Naive thymus-derived CD8-positive, alpha-beta T cell (primary cell): Measurements from ENCODE around the gene PPP3CA. TPM values are rescaled to one million over a fixed set of nuclear protein-coding genes. Genes with fewer than 3 reads are reported as not detected.
"Not testable (repeated sequence)": the region's sequence is repeated elsewhere in the genome, so short reads cannot be mapped to it uniquely, and the experiment has no call there.

ENCODE experiments used
- ATAC-seq, 2 donors: fragments of 150-1000 bp; cut with Tn5 transposase in 1 of 2; sonication (Bioruptor Pico), chemical (Tn5 transposase) in 1 of 2; 1 replicate in 1 of 2; 2 replicates in 1 of 2; pipeline ENCODE4 v1.10.0; 2021; ENCODE audit warnings: mild to moderate bottlenecking in 2 of 2, moderate library complexity in 2 of 2
- POLR2A ChIA-PET: fragments of 350-600 bp; sonication (Branson Sonifier 250); formaldehyde crosslinking; loops from one replicate; lab custom pipeline; 2021; ENCODE audit warnings: antibody characterized with exemption; lab: Charles Lee
- DNase-seq, 10 donors: peaks; one replicate each; pipeline versions ENCODE4 v3.0.0 to v3.0.0-alpha.2; 2020 to 2022
- H3K27ac Mint-ChIP-seq, 10 donors: one replicate each; pipeline ENCODE4 v1.8.0; 2020 to 2022; ENCODE audit warnings: mild to moderate bottlenecking in 10 of 10, mixed read lengths in 10 of 10, moderate library complexity in 4 of 10, inconsistent platforms in 1 of 10
- H3K27me3 Mint-ChIP-seq, 5 donors: one replicate each; pipeline ENCODE4 v1.8.0; 2021 to 2022; ENCODE audit warnings: mixed read lengths in 5 of 5
- H3K36me3 Mint-ChIP-seq, 3 donors: one replicate each; pipeline ENCODE4 v1.8.0; 2020 to 2022; ENCODE audit warnings: mixed read lengths in 3 of 3, mild to moderate bottlenecking in 2 of 3, inconsistent platforms in 1 of 3
- H3K4me1 Mint-ChIP-seq, 4 donors: one replicate each; pipeline ENCODE4 v1.8.0; 2021 to 2022; ENCODE audit warnings: mixed read lengths in 4 of 4
- H3K4me3 Mint-ChIP-seq, 10 donors: one replicate each; pipeline ENCODE4 v1.8.0; 2020 to 2022; ENCODE audit warnings: mild to moderate bottlenecking in 10 of 10, mixed read lengths in 10 of 10, moderate library complexity in 6 of 10, inconsistent platforms in 1 of 10
- H3K9me3 Mint-ChIP-seq, 9 donors: one replicate each; pipeline ENCODE4 v1.8.0; 2020 to 2022; ENCODE audit warnings: mixed read lengths in 9 of 9, mild to moderate bottlenecking in 3 of 9, inconsistent platforms in 1 of 9, moderate library complexity in 1 of 9
- polyA plus RNA-seq, 3 donors: library from polyadenylated mRNA; unstranded; fragments of 300-500 nt; fragmentation: Illumina TruSeq; gene quantifications; one replicate each; pipeline ENCODE4 v1.2.3, GENCODE V29; 2021
- total RNA-seq, 8 experiments: library from RNA in 2 of 8; stranded (reverse) in 2 of 8; gene quantifications; one replicate each; pipeline ENCODE4 v1.2.3 and lab custom pipeline; 2021 to 2026

The PPP3CA gene
- total and polyA plus RNA-seq, 5 experiments from 2014 or later: 2.8 to 23.7 (median 7.4) TPM

DNA sequence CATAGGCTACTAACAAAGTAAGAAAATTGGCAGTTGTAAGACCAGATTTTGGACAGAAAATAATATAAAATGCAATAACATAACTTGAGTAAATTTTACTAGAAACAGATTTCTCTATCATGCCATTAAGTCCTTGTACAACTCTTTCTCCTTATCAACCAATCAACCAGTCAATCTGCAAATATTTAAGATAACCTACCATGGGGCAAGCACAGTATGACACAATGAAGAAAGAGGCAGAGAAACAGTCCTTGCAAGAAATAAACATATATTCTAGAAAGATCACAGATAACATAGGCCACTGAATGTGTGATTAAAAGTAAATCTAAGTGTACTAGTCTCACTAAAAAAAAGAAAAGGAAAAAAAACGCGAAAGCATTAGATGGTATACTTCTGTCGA is 194.8 kb downstream of the PPP3CA start:
- peaks cover 9 to 54% (median 21%) of the 10 kb centered on the region in 4 donors for H3K4me1 Mint-ChIP-seq
- peak overlapping the region in 1 of 10 donors; percentile 26 for H3K27ac Mint-ChIP-seq
- H3K4me3 Mint-ChIP-seq: no peak overlapping the region
- H3K36me3 Mint-ChIP-seq: peaks cover 0 to 6% (median 2%) of the 10 kb centered on the region in 3 donors
- POLR2A ChIA-PET: no interaction called here
- ATAC-seq (no peak), DNase-seq (no peak)
- no peaks in the 10 kb centered on the region for H3K27me3 Mint-ChIP-seq
- no peaks in the 10 kb centered on the region for H3K9me3 Mint-ChIP-seq

DNA sequence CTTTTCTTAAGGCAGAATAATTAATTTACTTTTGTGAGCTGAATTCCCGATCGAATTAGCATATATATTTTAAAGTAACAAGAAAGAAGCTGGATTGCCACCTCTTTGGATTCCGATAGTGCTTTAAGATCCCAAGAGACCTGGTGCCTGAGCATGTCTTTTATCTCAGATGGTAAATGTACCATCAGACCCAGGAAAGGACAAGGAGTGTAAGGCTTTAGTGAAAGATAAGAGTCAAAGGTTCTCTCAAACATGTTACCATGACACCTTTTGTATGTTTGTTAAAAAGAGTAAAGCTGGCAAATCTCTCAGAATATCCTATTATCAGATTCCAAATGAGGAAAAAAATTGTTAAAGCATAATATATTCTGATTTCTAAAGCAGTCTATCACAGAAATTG is 198.8 kb downstream of the PPP3CA start:
- DNase-seq: no peak
- POLR2A ChIA-PET: no interaction called here
- no peaks in the 10 kb centered on the region for H3K9me3 Mint-ChIP-seq
- no peak for ATAC-seq
- peaks cover 10 to 45% (median 13%) of the 10 kb centered on the region in 4 donors for H3K4me1 Mint-ChIP-seq
- no peaks in the 10 kb centered on the region for H3K36me3 Mint-ChIP-seq
- no peak overlapping the region for H3K4me3 Mint-ChIP-seq
- H3K27me3 Mint-ChIP-seq: no peaks in the 10 kb centered on the region
- no peak overlapping the region for H3K27ac Mint-ChIP-seq

DNA sequence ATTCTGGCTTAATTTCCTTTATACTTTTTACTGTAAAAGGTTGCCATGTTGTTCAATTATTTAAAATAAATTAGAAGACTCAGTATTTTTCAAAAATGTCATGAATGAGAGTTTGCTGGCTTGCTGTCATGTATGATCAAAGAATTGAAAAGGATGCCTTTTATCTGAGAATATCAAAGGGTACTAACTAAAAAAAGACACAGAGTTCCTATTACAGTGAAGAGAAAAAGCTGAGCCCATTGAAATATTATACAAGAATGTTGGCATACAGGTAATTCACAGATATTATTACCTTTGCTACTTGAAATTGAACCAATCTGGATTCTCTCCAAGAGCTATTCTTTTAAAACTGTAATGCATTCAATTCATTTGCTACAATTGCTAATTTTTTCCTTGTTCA is 200.0 kb downstream of the PPP3CA start:
- H3K4me1 Mint-ChIP-seq: peaks cover 13 to 46% (median 20%) of the 10 kb centered on the region in 4 donors
- no peak for ATAC-seq
- H3K9me3 Mint-ChIP-seq: no peaks in the 10 kb centered on the region
- POLR2A ChIA-PET: interaction anchor here (0.5 kb wide), 1 partner anchor 57 kb away, joined by 6 read pairs; no protein-coding TSS in a partner anchor
- no peak overlapping the region for H3K4me3 Mint-ChIP-seq
- H3K27me3 Mint-ChIP-seq: no peaks in the 10 kb centered on the region
- H3K27ac Mint-ChIP-seq: no peak overlapping the region
- no peak for DNase-seq
- H3K36me3 Mint-ChIP-seq: no peaks in the 10 kb centered on the region

GRCh38 chr4:101145021-101145420 is 202.3 kb downstream of the PPP3CA start:
- H3K4me1 Mint-ChIP-seq: peaks cover 15 to 62% (median 26%) of the 10 kb centered on the region in 4 donors
- DNase-seq: no peak
- H3K27ac Mint-ChIP-seq: no peak overlapping the region
- peaks cover 0 to 2% (median 0%) of the 10 kb centered on the region in 3 donors for H3K36me3 Mint-ChIP-seq
- H3K27me3 Mint-ChIP-seq: no peaks in the 10 kb centered on the region
- ATAC-seq: no peak
- H3K9me3 Mint-ChIP-seq: no peaks in the 10 kb centered on the region
- no peak overlapping the region for H3K4me3 Mint-ChIP-seq
- POLR2A ChIA-PET: no interaction called here

DNA sequence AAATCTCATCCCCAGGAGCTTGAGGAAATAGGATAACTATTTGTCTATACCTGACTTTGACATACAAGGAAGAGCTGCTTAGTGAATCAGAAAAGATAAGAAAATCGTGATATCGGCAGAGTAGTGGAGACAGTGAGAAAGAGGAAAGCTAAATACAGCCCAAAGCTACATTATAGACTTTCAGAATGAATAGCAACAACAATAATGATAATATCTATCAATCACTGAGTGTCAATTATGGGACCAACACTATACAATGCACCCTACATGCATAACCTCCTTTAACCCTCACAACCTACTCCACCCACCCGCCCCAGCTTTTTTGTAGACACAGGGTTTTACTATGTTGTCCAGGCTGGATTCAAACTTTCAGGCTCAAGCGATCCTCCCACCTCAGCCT is 205.1 kb downstream of the PPP3CA start:
- Mint-ChIP-seq H3K27me3 (no peaks in the 10 kb centered on the region), H3K4me3 (no peak overlapping the region), H3K4me1 (peaks cover 18 to 61% (median 29%) of the 10 kb centered on the region in 4 donors), H3K9me3 (no peaks in the 10 kb centered on the region), H3K36me3 (peaks cover 0 to 2% (median 0%) of the 10 kb centered on the region in 3 donors), H3K27ac (no peak overlapping the region)
- DNase-seq: no peak
- ATAC-seq: no peak
- POLR2A ChIA-PET: interaction anchor here (0.6 kb wide), 1 partner anchor 57 kb away, joined by 4 read pairs; no protein-coding TSS in a partner anchor

GRCh38 chr4:101141855-101142254 is 205.5 kb downstream of the PPP3CA start:
- DNase-seq (no peak), ATAC-seq (no peak)
- no peaks in the 10 kb centered on the region for H3K9me3 Mint-ChIP-seq
- no peak overlapping the region for H3K4me3 Mint-ChIP-seq
- POLR2A ChIA-PET: no interaction called here
- no peaks in the 10 kb centered on the region for H3K27me3 Mint-ChIP-seq
- H3K4me1 Mint-ChIP-seq: peaks cover 18 to 64% (median 29%) of the 10 kb centered on the region in 4 donors
- H3K27ac Mint-ChIP-seq: peak overlapping the region in 1 of 10 donors; percentile 23
- peaks cover 0 to 2% (median 0%) of the 10 kb centered on the region in 3 donors for H3K36me3 Mint-ChIP-seq

DNA sequence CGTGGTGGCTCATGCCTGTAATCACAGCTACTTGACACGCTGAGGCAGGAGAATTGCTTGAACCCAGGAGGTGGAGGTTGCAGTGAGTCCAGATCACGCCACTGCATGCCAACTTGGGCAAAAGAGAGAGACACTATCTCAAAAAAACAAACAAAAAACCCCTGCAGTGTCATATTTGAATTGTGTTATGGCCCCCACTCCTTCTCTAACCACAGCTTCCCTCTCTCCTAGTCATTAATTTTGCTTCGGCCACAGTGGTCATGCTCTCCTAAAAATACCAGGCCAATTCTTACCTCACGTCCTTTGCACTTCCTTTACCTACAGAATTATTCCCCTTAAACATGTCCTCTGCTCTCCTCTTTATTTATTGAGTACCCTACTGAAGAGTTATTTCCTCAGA is 206.1 kb downstream of the PPP3CA start:
- DNase-seq: no peak
- POLR2A ChIA-PET: no interaction called here
- Mint-ChIP-seq H3K27ac (peak overlapping the region in 1 of 10 donors; percentile 23), H3K4me3 (no peak overlapping the region), H3K9me3 (no peaks in the 10 kb centered on the region), H3K4me1 (peaks cover 18 to 71% (median 31%) of the 10 kb centered on the region in 4 donors), H3K36me3 (peaks cover 0 to 2% (median 0%) of the 10 kb centered on the region in 3 donors), H3K27me3 (no peaks in the 10 kb centered on the region)
- no peak for ATAC-seq

DNA sequence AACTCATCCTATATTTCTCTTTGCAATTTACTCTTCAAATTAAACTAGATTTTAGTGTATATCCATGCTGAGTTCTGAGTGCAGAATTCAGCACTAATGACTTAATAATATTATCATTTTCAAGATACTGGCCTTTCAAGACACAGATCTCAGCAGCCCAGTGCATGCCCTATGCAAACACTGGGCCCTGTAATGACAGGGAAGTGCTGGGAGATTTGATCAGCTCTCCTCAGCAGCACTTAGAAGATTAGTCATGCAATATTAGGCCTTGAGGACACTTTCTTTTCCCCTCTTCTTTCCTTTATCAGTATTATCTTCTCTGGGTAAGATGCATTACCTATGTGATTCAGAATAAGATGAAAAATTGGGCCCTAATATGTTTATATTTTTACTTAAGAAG is 207.1 kb downstream of the PPP3CA start:
- POLR2A ChIA-PET: no interaction called here
- DNase-seq: no peak
- no peaks in the 10 kb centered on the region for H3K27me3 Mint-ChIP-seq
- ATAC-seq: no peak
- H3K4me3 Mint-ChIP-seq: no peak overlapping the region
- H3K36me3 Mint-ChIP-seq: peaks cover 0 to 2% (median 0%) of the 10 kb centered on the region in 3 donors
- peaks cover 17 to 78% (median 38%) of the 10 kb centered on the region in 4 donors for H3K4me1 Mint-ChIP-seq
- no peaks in the 10 kb centered on the region for H3K9me3 Mint-ChIP-seq
- H3K27ac Mint-ChIP-seq: peak overlapping the region in 1 of 10 donors; percentile 61

GRCh38 chr4:101136373-101137370 is 210.7 kb downstream of the PPP3CA start:
- ATAC-seq: no peak
- H3K9me3 Mint-ChIP-seq: peaks cover 0 to 18% (median 5%) of the 10 kb centered on the region in 9 donors
- H3K36me3 Mint-ChIP-seq: peaks cover 0 to 15% (median 7%) of the 10 kb centered on the region in 3 donors
- peaks cover 9 to 74% (median 28%) of the 10 kb centered on the region in 4 donors for H3K4me1 Mint-ChIP-seq
- peak overlapping the region in 2 of 10 donors; percentile 1 to 5 for H3K4me3 Mint-ChIP-seq
- H3K27ac Mint-ChIP-seq: peak overlapping the region in 1 of 10 donors; percentile 9
- no peaks in the 10 kb centered on the region for H3K27me3 Mint-ChIP-seq
- POLR2A ChIA-PET: no interaction called here
- DNase-seq: no peak

DNA sequence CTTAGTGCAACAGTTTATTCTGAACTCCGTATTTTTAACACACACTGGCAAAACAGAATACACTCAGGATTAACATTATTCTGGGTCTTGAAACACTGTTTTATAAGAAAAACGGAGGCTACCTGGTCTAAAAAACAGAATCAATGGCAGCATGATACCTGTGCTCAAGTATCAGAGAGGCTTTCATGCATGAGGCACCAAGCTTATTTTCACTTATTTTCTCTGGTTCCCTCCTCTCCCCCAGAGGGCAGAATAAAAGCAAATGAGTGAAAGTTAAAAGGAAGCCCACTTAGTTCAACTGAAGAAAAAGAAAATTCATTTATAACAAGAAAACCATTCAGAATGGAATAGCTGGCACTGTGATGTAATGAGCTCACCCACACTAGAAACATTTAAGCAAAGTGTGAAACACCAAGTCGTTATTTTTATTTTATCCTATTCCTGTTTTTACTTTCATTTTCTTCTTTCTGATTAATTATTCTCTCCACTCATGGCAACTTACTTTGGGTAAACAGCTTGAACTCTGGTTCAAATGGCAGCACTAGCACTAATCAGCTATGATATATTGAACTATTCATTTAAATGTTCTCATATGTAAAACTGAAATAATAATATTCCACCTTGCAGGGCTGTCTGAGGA is 211.8 kb downstream of the PPP3CA start:
- POLR2A ChIA-PET: no interaction called here
- Mint-ChIP-seq H3K9me3 (peaks cover 0 to 20% (median 9%) of the 10 kb centered on the region in 9 donors), H3K27ac (peak overlapping the region in 3 of 10 donors; percentile 9 to 58 (median 10)), H3K36me3 (peaks cover 0 to 15% (median 6%) of the 10 kb centered on the region in 3 donors), H3K4me3 (peak overlapping the region in 7 of 10 donors; percentile 5 to 73 (median 43)), H3K27me3 (no peaks in the 10 kb centered on the region), H3K4me1 (peaks cover 6 to 67% (median 26%) of the 10 kb centered on the region in 4 donors)
- ATAC-seq: no peak
- DNase-seq: no peak

GRCh38 chr4:101131058-101131457 is 216.3 kb downstream of the PPP3CA start:
- H3K4me3 Mint-ChIP-seq, H3K27ac Mint-ChIP-seq, DNase-seq, H3K27me3 Mint-ChIP-seq, POLR2A ChIA-PET, ATAC-seq: not testable (repeated sequence)
- H3K36me3 Mint-ChIP-seq: peaks cover 0 to 21% (median 11%) of the 10 kb centered on the region in 3 donors
- peaks cover 0 to 26% (median 10%) of the 10 kb centered on the region in 9 donors for H3K9me3 Mint-ChIP-seq
- H3K4me1 Mint-ChIP-seq: peaks cover 3 to 76% (median 27%) of the 10 kb centered on the region in 4 donors

GRCh38 chr4:101128898-101129297 is 218.4 kb downstream of the PPP3CA start:
- DNase-seq, POLR2A ChIA-PET, ATAC-seq, H3K4me3 Mint-ChIP-seq, H3K27me3 Mint-ChIP-seq, H3K27ac Mint-ChIP-seq: not testable (repeated sequence)
- H3K36me3 Mint-ChIP-seq: peaks cover 0 to 24% (median 6%) of the 10 kb centered on the region in 3 donors
- H3K9me3 Mint-ChIP-seq: peaks cover 0 to 20% (median 10%) of the 10 kb centered on the region in 9 donors
- peaks cover 4 to 67% (median 26%) of the 10 kb centered on the region in 4 donors for H3K4me1 Mint-ChIP-seq
